OCI-M1 (cell line): ENCODE results near the gene TMEM30B.

ENCODE experiments used
- DNase-seq: peaks from one replicate; lab custom pipeline; 2025; lab: John Stamatoyannopoulos, UW

The TMEM30B gene

DNA sequence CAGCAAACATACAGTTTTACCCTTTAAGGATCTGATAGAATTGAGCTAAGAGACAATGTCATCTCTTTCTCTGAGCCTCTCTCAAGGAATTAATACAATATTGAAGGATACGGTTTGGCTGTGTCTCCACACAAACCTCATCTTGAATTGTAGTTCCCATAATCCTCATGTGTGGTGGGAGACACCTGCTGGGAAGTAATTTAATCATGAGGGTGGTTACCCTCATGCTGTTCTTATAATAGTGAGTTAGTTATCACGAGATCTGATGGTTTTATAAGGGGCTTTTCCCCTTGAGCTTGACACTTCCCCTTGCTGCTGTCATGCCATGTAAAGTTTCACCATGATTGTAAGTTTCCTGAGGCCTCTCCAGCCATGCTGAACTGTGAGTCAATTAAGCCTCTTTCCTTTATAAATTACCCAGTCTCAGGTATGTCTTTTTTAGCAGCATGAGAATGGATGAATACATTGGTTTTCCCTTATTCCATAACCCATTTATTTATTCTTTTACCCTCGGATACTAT, 47.6 kb downstream of the TMEM30B start:
- no peak for DNase-seq

DNA sequence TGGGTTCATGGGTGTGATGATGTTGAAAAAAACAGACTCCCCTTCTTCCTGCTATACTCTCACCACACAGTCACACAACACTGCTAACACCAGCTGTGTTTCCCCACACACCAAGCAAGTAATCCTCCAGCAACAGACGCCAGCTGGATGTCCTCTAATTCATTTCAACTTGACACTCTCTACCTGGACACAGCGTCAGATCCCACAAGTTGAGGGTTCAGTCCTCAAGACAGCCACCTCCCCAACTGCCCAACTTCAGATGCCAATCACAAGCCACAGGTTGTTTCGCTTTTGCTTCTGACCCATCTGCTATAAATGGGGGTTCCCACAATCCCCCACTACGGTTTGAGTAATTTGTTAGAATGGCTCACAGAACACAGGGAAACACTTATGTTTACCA, 49.3 kb downstream of the TMEM30B start:
- DNase-seq: no peak

DNA sequence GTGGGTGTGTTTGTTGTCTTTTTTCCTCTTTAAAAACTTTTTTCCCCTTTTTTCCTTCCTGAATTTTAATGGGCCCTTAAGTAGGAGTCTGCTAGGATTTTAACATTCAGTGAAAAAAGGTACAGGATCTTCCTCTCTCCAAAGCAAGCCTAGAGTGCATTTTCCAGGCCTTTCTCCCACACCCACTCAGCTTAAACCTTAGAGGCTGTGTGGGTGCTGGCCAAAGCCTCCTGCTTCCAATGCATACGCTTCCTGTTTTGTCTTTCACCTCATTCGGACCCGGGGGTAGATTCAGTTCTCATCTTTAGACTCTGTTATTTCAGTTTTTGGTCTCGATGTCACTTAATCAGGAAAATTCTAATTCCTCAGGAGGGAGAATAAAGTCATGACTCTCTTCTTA, 51.2 kb downstream of the TMEM30B start:
- DNase-seq: no peak

DNA sequence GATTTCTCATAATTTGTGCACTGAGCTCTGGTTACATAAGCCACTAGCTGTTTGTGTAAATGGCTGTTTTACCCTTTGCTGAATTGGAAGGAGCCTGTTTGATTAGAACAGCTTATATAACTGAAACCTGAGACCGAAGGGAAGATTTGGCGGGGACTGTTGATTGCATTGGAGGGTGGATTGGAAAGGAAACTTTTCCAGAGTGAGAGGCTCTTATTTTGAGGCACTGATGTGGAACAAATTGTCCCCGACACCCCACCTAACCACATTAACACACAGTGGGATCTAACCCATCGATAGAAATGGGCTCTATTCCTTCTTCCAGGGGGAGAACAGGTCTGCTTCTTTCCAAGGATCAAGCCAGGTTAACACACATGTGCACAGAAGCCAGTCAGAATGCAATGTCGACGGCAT, 51.7 kb downstream of the TMEM30B start:
- DNase-seq: no peak

DNA sequence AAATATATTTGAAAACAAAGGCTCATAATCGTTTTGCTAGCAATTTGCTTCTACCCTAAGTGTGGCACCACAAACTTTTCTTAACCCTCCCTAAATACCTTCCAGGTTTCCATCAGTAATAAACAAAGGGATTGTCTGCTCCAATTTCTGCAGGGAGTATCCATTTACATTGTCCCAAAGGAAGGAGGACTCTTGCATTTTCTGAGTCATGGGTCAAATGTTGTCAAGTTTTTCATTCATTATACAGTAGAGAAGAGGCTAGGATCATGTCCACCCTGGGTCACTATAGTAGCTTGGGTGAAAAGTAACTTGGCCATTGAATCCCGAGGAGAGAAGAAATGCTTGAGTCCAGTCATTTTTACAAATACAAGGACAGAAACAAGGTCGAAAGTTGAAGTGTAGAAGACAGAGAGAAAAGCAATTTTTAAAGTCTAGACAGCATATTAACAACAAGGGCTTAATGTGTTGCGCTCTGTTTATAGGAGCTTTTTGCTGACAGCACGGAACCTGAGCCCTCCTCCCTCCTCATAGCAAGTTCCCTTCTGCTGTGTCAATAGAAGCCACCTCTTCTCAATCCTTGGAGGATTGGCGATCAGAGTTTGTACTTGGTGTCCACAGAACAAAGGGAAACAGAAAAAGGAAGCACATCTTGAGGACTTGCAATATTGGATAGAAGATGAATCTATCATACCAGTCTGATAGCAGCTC, 53.1 kb downstream of the TMEM30B start:
- DNase-seq: no peak
